ENCODE results near the gene SLC25A43. TPM values are rescaled to one million over a fixed set of nuclear protein-coding genes. Genes with fewer than 3 reads are reported as not detected.
"Not testable (repeated sequence)": the region's sequence is repeated elsewhere in the genome, so short reads cannot be mapped to it uniquely, and the experiment has no call there.

SLC25A43 gene
- total RNA-seq: 6.1 and 6.9 TPM in 2 replicates
- long read RNA-seq, partial matches to known transcripts: 1 of 2 reads
- long read RNA-seq, other reads (novel, unspliced or antisense): 1 of 2 reads

DNA sequence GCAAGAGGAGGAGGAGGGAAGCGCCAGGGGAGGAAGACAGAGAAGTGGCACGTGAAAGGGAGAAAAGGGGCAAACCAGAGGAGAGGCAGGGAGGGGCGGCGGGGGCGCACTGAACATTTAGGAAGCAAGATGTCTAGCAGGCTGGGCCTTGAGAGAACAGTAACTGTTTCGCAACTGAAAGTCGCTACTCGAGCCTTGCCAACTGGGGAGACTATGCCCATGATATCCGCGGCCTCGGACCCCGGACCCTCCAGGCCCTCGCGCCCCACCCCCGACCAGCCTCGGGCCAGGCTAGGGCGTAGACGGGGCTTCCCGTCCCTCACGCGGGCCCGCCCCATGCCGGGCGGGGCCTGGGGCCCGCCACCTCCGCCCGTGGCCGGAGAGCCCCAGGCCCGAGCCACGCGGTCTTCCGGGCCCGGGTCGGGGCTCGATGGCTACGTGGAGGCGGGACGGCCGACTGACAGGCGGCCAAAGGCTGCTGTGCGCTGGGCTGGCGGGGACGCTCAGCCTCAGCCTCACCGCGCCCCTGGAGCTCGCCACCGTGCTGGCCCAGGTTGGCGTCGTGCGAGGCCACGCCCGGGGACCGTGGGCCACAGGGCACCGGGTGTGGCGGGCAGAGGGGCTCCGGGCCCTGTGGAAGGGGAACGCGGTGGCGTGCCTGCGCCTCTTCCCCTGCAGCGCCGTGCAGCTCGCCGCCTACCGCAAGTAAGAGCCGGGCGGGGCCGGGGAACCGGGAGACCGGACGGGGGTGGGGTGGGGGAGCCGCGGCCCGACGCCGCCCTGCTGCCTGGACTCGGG, at the start of gene SLC25A43:
SLC25A43 (plus strand) TSS at position 363 of the 798 bp plus-strand sequence; CDS start at position 431, 68 bp downstream.
- Mint-ChIP-seq H3K36me3 (ENCODE audit: low read depth) (peaks cover 3% of the 10 kb centered on the region), H3K27ac (ENCODE audit: unreplicated experiment) (no peak within 1 kb of the TSS), H3K9me3 (peaks cover 2% of the 10 kb centered on the region), H3K27me3 (ENCODE audit: low read depth) (peaks cover 6% of the 10 kb centered on the region), H3K4me1 (peaks cover 16% of the 10 kb centered on the region), H3K4me3 (peak within 1 kb of the TSS; percentile 84)
- DNase-seq (ENCODE audit: low read depth, low spot score): peak; percentile 6
- TF ChIP-seq, protein P1, sequence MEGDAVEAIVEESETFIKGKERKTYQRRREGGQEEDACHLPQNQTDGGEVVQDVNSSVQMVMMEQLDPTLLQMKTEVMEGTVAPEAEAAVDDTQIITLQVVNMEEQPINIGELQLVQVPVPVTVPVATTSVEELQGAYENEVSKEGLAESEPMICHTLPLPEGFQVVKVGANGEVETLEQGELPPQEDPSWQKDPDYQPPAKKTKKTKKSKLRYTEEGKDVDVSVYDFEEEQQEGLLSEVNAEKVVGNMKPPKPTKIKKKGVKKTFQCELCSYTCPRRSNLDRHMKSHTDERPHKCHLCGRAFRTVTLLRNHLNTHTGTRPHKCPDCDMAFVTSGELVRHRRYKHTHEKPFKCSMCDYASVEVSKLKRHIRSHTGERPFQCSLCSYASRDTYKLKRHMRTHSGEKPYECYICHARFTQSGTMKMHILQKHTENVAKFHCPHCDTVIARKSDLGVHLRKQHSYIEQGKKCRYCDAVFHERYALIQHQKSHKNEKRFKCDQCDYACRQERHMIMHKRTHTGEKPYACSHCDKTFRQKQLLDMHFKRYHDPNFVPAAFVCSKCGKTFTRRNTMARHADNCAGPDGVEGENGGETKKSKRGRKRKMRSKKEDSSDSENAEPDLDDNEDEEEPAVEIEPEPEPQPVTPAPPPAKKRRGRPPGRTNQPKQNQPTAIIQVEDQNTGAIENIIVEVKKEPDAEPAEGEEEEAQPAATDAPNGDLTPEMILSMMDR (conservative IDR thresholded peaks at IDR 0.05): no peak

- Mint-ChIP-seq H3K4me3 (no peak overlapping the region), H3K27ac (ENCODE audit: unreplicated experiment) (no peak overlapping the region), H3K36me3 (ENCODE audit: low read depth) (peaks cover 2% of the 10 kb centered on the region), H3K27me3 (ENCODE audit: low read depth) (no peaks in the 10 kb centered on the region), H3K9me3 (no peaks in the 10 kb centered on the region), H3K4me1 (no peaks in the 10 kb centered on the region)
- DNase-seq (ENCODE audit: low read depth, low spot score): no peak
- TF ChIP-seq, protein P1 (conservative IDR thresholded peaks at IDR 0.05): no peak
These were observed 39.3 kb upstream of the SLC25A43 start for GRCh38 chrX:119359618-119360382.

- H3K9me3 Mint-ChIP-seq; H3K36me3 Mint-ChIP-seq (ENCODE audit: low read depth); H3K27ac Mint-ChIP-seq (ENCODE audit: unreplicated experiment); DNase-seq (ENCODE audit: low read depth, low spot score); H3K4me3 Mint-ChIP-seq; H3K4me1 Mint-ChIP-seq; H3K27me3 Mint-ChIP-seq (ENCODE audit: low read depth): not testable (repeated sequence)
These were observed 37.7 kb upstream of the SLC25A43 start for GRCh38 chrX:119361451-119361850.

GRCh38 chrX:119362074-119362473, 37.1 kb upstream of the SLC25A43 start:
- H3K9me3 Mint-ChIP-seq; H3K27ac Mint-ChIP-seq (ENCODE audit: unreplicated experiment); H3K4me3 Mint-ChIP-seq; H3K36me3 Mint-ChIP-seq (ENCODE audit: low read depth); DNase-seq (ENCODE audit: low read depth, low spot score); H3K27me3 Mint-ChIP-seq (ENCODE audit: low read depth); H3K4me1 Mint-ChIP-seq: not testable (repeated sequence)

GRCh38 chrX:119363391-119363790, 35.7 kb upstream of the SLC25A43 start:
- Mint-ChIP-seq H3K4me3 (no peak overlapping the region), H3K27me3 (ENCODE audit: low read depth) (no peaks in the 10 kb centered on the region), H3K4me1 (no peaks in the 10 kb centered on the region), H3K9me3 (peaks cover 4% of the 10 kb centered on the region), H3K36me3 (ENCODE audit: low read depth) (peaks cover 2% of the 10 kb centered on the region), H3K27ac (ENCODE audit: unreplicated experiment) (no peak overlapping the region)
- DNase-seq (ENCODE audit: low read depth, low spot score): no peak
- TF ChIP-seq, protein P1 (conservative IDR thresholded peaks at IDR 0.05): no peak

DNA sequence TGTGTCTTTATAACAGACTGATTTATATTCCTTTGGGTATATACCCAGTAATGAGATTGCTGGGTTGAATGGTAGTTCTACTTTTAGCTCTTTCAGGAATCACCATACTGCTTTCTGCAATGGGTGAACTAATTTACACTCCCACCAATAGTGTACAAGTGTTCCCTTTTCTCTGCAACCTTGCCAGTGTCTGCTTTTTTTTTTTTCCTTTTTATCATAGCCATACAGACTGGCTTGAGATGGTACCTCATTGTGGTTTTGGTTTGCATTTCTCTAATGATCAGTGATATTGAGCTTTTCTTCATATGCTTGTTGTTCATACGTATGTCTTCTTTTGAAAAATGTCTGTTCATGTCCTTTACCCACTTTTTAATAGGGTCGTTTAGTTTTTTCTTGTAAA, 27.3 kb upstream of the SLC25A43 start:
- not testable (repeated sequence) for H3K27ac Mint-ChIP-seq (ENCODE audit: unreplicated experiment)

DNA sequence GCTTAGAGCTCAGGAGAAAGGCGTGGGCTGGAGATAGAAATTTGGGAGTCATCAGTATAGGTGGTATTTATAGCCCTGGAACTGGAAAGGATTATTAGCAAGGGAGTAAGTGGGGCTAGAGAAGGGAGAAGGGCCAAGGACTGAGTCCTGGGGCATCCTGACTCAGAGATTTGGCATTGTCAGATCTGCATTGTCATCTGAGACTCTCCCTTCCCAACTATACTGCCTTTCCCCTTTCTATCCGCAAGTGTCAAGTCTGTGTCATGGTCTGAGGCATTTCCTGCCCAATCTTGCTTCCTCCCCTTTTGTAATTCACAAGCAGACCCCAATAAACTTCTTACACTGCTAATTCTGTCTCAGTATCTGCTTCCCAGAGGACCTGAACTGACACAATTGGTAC, 24.4 kb upstream of the SLC25A43 start:
- TF ChIP-seq, protein P1 (conservative IDR thresholded peaks at IDR 0.05): no peak

More for the DNA sequence above, 27.3 kb upstream of the SLC25A43 start:
- not testable (repeated sequence) for H3K4me3 Mint-ChIP-seq; DNase-seq (ENCODE audit: low read depth, low spot score); H3K27me3 Mint-ChIP-seq (ENCODE audit: low read depth); H3K9me3 Mint-ChIP-seq; H3K4me1 Mint-ChIP-seq; H3K36me3 Mint-ChIP-seq (ENCODE audit: low read depth)

More for the DNA sequence above, 24.4 kb upstream of the SLC25A43 start:
- Mint-ChIP-seq H3K36me3 (ENCODE audit: low read depth) (no peaks in the 10 kb centered on the region), H3K9me3 (peaks cover 4% of the 10 kb centered on the region), H3K27me3 (ENCODE audit: low read depth) (no peaks in the 10 kb centered on the region), H3K27ac (ENCODE audit: unreplicated experiment) (no peak overlapping the region), H3K4me3 (no peak overlapping the region), H3K4me1 (peaks cover 4% of the 10 kb centered on the region)
- DNase-seq (ENCODE audit: low read depth, low spot score): no peak
